ENCODE measurements around the gene RNF2. TPM values are rescaled to one million over a fixed set of nuclear protein-coding genes. Genes with fewer than 3 reads are reported as not detected.

The RNF2 gene
- total RNA-seq, 1 experiment from 2014 or later = 32.8 TPM

- ChIA-PET POLR2A (no interaction called here), CTCF (interaction anchor here (0.7 kb wide), 1 partner anchor 128 kb away, joined by 4 read pairs; no protein-coding TSS in a partner anchor)
- TF ChIP-seq, protein P1, sequence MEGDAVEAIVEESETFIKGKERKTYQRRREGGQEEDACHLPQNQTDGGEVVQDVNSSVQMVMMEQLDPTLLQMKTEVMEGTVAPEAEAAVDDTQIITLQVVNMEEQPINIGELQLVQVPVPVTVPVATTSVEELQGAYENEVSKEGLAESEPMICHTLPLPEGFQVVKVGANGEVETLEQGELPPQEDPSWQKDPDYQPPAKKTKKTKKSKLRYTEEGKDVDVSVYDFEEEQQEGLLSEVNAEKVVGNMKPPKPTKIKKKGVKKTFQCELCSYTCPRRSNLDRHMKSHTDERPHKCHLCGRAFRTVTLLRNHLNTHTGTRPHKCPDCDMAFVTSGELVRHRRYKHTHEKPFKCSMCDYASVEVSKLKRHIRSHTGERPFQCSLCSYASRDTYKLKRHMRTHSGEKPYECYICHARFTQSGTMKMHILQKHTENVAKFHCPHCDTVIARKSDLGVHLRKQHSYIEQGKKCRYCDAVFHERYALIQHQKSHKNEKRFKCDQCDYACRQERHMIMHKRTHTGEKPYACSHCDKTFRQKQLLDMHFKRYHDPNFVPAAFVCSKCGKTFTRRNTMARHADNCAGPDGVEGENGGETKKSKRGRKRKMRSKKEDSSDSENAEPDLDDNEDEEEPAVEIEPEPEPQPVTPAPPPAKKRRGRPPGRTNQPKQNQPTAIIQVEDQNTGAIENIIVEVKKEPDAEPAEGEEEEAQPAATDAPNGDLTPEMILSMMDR (IDR thresholded peaks at IDR 0.05) = no peak
- no peak for TF ChIP-seq SIN3A (IDR thresholded peaks at IDR 0.05; ENCODE audit: borderline replicate concordance, insufficient read depth, low read depth, low read length)
- intact Hi-C loops (cut with micrococcal nuclease; ENCODE audit: unreplicated experiment) = no loop called here
- DNase-seq (ENCODE audit: low read depth, low spot score) = no peak
- Histone ChIP-seq H3K9me3 (ENCODE audit: control insufficient read depth, insufficient read depth, low read depth, low read length) (no peaks in the 10 kb centered on the region), H3K4me3 (ENCODE audit: low read depth in 2 of 2, low read length in 2 of 2) (no peak overlapping the region), H3K4me1 (ENCODE audit: control insufficient read depth, insufficient read depth, low read length) (no peaks in the 10 kb centered on the region), H3K36me3 (ENCODE audit: control insufficient read depth, insufficient read depth, low read length) (no peaks in the 10 kb centered on the region), H3K27ac (ENCODE audit: low read length) (no peak overlapping the region), H3K27me3 (ENCODE audit: control insufficient read depth, insufficient read depth, low read length) (no peaks in the 10 kb centered on the region)
- no peak for ATAC-seq
- in situ Hi-C loops (cut with HindIII; ENCODE audit: low pct_unique_long_range_greater_than_20kb, low sequenced_read_pairs) = no loop called here
- no TSS peak for BruUV-seq (replicated peaks)
Observed at GRCh38 chr1:185080422-185080821, 35.1 kb downstream of the RNF2 start.

GRCh38 chr1:185083818-185084217 lies 38.5 kb downstream of the RNF2 start:
- intact Hi-C loops (cut with micrococcal nuclease; ENCODE audit: unreplicated experiment) = no loop called here
- CTCF ChIA-PET = no interaction called here
- H3K4me3 ChIP-seq (ENCODE audit: low read depth in 2 of 2, low read length in 2 of 2) = no peak overlapping the region
- no peak for ATAC-seq
- no peaks in the 10 kb centered on the region for H3K4me1 ChIP-seq (ENCODE audit: control insufficient read depth, insufficient read depth, low read length)
- in situ Hi-C loops (cut with HindIII; ENCODE audit: low pct_unique_long_range_greater_than_20kb, low sequenced_read_pairs) = no loop called here
- BruUV-seq (replicated peaks) = no TSS peak
- no peak overlapping the region for H3K27ac ChIP-seq (ENCODE audit: low read length)
- H3K27me3 ChIP-seq (ENCODE audit: control insufficient read depth, insufficient read depth, low read length) = no peaks in the 10 kb centered on the region
- no peak for DNase-seq (ENCODE audit: low read depth, low spot score)
- POLR2A ChIA-PET = no interaction called here
- TF ChIP-seq SIN3A (IDR thresholded peaks at IDR 0.05; ENCODE audit: borderline replicate concordance, insufficient read depth, low read depth, low read length) (no peak), POLR2AphosphoS5 (IDR thresholded peaks at IDR 0.05; ENCODE audit: low read depth, low read length) (no peak), REST (IDR thresholded peaks at IDR 0.05; ENCODE audit: insufficient read depth in 1 of 2, low read depth in 2 of 2, low read length in 1 of 2) (no peak), TCF7L2 (IDR thresholded peaks at IDR 0.05; ENCODE audit: low read depth, low read length) (no peak)
- TF ChIP-seq, protein P1 (IDR thresholded peaks at IDR 0.05) = no peak
- H3K36me3 ChIP-seq (ENCODE audit: control insufficient read depth, insufficient read depth, low read length) = no peaks in the 10 kb centered on the region
- H3K9me3 ChIP-seq (ENCODE audit: control insufficient read depth, insufficient read depth, low read depth, low read length) = no peaks in the 10 kb centered on the region
